HepG2 (cell line): Measurements from ENCODE around the gene USB1. TPM values are rescaled to one million over a fixed set of nuclear protein-coding genes. Genes with fewer than 3 reads are reported as not detected.

Experiments
- ARNT ChIP-seq: fragments of 450-650 bp; IDR thresholded peaks from 2 replicates; pipeline ENCODE4 v1.6.1; 2017
- CBFB ChIP-seq: sonication (generic); formaldehyde crosslinking; IDR thresholded peaks from 2 replicates; pipeline ENCODE4 v1.4.0; 2020; ENCODE audit warnings: missing genetic modification reagents
- GABPB1 ChIP-seq: IDR thresholded peaks from 2 replicates; pipeline ENCODE4 v1.6.1; 2016; ENCODE audit warnings: mild to moderate bottlenecking, missing genetic modification reagents, moderate library complexity, missing compliant biosample characterization
- HOXA9 ChIP-seq: sonication (generic); formaldehyde crosslinking; IDR thresholded peaks from 2 replicates; pipeline ENCODE4 v1.8.1; 2022; ENCODE audit warnings: missing genetic modification reagents, mild to moderate bottlenecking, moderate library complexity, borderline replicate concordance
- ISX ChIP-seq: sonication (generic); formaldehyde crosslinking; conservative IDR thresholded peaks from 2 replicates; pipeline ENCODE4 v1.5.0; 2020; ENCODE audit warnings: missing genetic modification reagents
- NRL ChIP-seq: sonication (generic); formaldehyde crosslinking; IDR thresholded peaks from 2 replicates; pipeline ENCODE4 v1.5.0; 2020; ENCODE audit warnings: missing genetic modification reagents, mild to moderate bottlenecking, moderate library complexity, borderline replicate concordance
- SIN3B ChIP-seq: fragments of 150-350 bp; IDR thresholded peaks from 2 replicates; pipeline ENCODE4 v1.6.1; 2014; ENCODE audit warnings: low read length
- SIX1 ChIP-seq: sonication (generic); formaldehyde crosslinking; IDR thresholded peaks from 2 replicates; pipeline ENCODE4 v1.4.0; 2020; ENCODE audit warnings: missing genetic modification reagents, borderline replicate concordance
- ZMYM3 ChIP-seq: sonication (generic); formaldehyde crosslinking; IDR thresholded peaks from 2 replicates; pipeline ENCODE4 v1.5.1; 2020; ENCODE audit warnings: mild to moderate bottlenecking, missing genetic modification reagents
- ZNF883 ChIP-seq: sonication (generic); formaldehyde crosslinking; IDR thresholded peaks from 2 replicates; pipeline ENCODE4 v1.5.1; 2020; ENCODE audit warnings: mild to moderate bottlenecking, missing genetic modification reagents; ENCODE audit errors: not compliant biosample characterization
- polyA plus RNA-seq, 8 experiments: library from polyadenylated mRNA; depleted of rRNA in 3 of 8; stranded (reverse) in 7 of 8; unstranded in 1 of 8; fragments of >200 nt; fragmentation: Illumina TruSeq in 4 of 8; extraction: Trizol in 4 of 8; gene quantifications; 2 replicates each; pipeline versions ENCODE4 v1.2.1 to v1.2.3, GENCODE V29; 2011 to 2016; ENCODE audit warnings: low read depth in 4 of 8, missing spikeins in 1 of 8, mixed read lengths in 1 of 8; ENCODE audit not compliant: insufficient read depth in 1 of 8
- total RNA-seq, 5 experiments: library from RNA; depleted of rRNA; stranded (reverse); fragments of >200 nt; fragmentation: Illumina TruSeq; extraction: Trizol; gene quantifications; 2 replicates each; pipeline ENCODE4 v1.2.3, GENCODE V29; 2016; ENCODE audit warnings: low read depth in 1 of 5
- TF ChIP-seq, protein P1 (sequence below): sonication (generic); formaldehyde crosslinking; IDR thresholded peaks from 2 replicates; pipeline ENCODE4 v1.4.0; 2020; ENCODE audit warnings: mild to moderate bottlenecking, missing genetic modification reagents
- TF ChIP-seq, protein P2 (sequence below), 2 experiments: fragments of 450-650 bp in 1 of 2; sonication (generic) in 1 of 2; formaldehyde crosslinking in 1 of 2; IDR thresholded peaks; 2 replicates each; pipeline versions ENCODE4 v1.6.1 to v1.8.0; 2016 to 2022; ENCODE audit warnings: antibody characterized with exemption in 1 of 2, mild to moderate bottlenecking in 1 of 2, missing genetic modification reagents in 1 of 2
- TF ChIP-seq, protein P3 (sequence below): sonication (generic); formaldehyde crosslinking; IDR thresholded peaks from 2 replicates; pipeline ENCODE4 v1.5.0; 2020; ENCODE audit warnings: mild to moderate bottlenecking, missing genetic modification reagents
- TF ChIP-seq, protein P4 (sequence below): IDR thresholded peaks from 2 replicates; pipeline ENCODE4 v1.6.1; 2016; ENCODE audit warnings: missing compliant biosample characterization, missing genetic modification reagents, borderline replicate concordance

The USB1 gene
- total and polyA plus RNA-seq, 2 of the 13 experiments (the other 11 are each of a cell fraction or from before 2014, with no cell fraction given) = 16.7 to 65.4 TPM

GRCh38 chr16:58024486-58025350, 23.5 kb downstream of the USB1 start (continued):
- TF ChIP-seq NRL (CRISPR knock-in tag) (peak; percentile 12), SIX1 (no peak), ARNT (no peak), CBFB (CRISPR knock-in tag) (peak; percentile 69), ZNF883 (CRISPR knock-in tag) (peak; percentile 58), ZMYM3 (CRISPR knock-in tag) (peak; percentile 79; the same call in 1 of the 2 replicates), ISX (no peak), HOXA9 (CRISPR knock-in tag) (no peak; the same call in 1 of the 2 replicates), SIN3B (peak; percentile 58; the same call in 1 of the 2 replicates), GABPB1 (peak; percentile 92)
- TF ChIP-seq, protein P1, sequence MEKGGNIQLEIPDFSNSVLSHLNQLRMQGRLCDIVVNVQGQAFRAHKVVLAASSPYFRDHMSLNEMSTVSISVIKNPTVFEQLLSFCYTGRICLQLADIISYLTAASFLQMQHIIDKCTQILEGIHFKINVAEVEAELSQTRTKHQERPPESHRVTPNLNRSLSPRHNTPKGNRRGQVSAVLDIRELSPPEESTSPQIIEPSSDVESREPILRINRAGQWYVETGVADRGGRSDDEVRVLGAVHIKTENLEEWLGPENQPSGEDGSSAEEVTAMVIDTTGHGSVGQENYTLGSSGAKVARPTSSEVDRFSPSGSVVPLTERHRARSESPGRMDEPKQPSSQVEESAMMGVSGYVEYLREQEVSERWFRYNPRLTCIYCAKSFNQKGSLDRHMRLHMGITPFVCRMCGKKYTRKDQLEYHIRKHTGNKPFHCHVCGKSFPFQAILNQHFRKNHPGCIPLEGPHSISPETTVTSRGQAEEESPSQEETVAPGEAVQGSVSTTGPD (CRISPR knock-in tag) = peak; percentile 73; the same call in 1 of the 2 replicates
- TF ChIP-seq, protein P2, sequence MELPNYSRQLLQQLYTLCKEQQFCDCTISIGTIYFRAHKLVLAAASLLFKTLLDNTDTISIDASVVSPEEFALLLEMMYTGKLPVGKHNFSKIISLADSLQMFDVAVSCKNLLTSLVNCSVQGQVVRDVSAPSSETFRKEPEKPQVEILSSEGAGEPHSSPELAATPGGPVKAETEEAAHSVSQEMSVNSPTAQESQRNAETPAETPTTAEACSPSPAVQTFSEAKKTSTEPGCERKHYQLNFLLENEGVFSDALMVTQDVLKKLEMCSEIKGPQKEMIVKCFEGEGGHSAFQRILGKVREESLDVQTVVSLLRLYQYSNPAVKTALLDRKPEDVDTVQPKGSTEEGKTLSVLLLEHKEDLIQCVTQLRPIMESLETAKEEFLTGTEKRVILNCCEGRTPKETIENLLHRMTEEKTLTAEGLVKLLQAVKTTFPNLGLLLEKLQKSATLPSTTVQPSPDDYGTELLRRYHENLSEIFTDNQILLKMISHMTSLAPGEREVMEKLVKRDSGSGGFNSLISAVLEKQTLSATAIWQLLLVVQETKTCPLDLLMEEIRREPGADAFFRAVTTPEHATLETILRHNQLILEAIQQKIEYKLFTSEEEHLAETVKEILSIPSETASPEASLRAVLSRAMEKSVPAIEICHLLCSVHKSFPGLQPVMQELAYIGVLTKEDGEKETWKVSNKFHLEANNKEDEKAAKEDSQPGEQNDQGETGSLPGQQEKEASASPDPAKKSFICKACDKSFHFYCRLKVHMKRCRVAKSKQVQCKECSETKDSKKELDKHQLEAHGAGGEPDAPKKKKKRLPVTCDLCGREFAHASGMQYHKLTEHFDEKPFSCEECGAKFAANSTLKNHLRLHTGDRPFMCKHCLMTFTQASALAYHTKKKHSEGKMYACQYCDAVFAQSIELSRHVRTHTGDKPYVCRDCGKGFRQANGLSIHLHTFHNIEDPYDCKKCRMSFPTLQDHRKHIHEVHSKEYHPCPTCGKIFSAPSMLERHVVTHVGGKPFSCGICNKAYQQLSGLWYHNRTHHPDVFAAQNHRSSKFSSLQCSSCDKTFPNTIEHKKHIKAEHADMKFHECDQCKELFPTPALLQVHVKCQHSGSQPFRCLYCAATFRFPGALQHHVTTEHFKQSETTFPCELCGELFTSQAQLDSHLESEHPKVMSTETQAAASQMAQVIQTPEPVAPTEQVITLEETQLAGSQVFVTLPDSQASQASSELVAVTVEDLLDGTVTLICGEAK (IDR thresholded peaks at IDR 0.05) = no peak
- TF ChIP-seq, protein P2 (CRISPR knock-in tag; IDR thresholded peaks at IDR 0.05) = 0 out of 2 replicates have a peak, but pooled peaks have one; percentile 29
- TF ChIP-seq, protein P3, sequence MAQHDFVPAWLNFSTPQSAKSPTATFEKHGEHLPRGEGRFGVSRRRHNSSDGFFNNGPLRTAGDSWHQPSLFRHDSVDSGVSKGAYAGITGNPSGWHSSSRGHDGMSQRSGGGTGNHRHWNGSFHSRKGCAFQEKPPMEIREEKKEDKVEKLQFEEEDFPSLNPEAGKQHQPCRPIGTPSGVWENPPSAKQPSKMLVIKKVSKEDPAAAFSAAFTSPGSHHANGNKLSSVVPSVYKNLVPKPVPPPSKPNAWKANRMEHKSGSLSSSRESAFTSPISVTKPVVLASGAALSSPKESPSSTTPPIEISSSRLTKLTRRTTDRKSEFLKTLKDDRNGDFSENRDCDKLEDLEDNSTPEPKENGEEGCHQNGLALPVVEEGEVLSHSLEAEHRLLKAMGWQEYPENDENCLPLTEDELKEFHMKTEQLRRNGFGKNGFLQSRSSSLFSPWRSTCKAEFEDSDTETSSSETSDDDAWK (CRISPR knock-in tag) = no peak
- TF ChIP-seq, protein P4, sequence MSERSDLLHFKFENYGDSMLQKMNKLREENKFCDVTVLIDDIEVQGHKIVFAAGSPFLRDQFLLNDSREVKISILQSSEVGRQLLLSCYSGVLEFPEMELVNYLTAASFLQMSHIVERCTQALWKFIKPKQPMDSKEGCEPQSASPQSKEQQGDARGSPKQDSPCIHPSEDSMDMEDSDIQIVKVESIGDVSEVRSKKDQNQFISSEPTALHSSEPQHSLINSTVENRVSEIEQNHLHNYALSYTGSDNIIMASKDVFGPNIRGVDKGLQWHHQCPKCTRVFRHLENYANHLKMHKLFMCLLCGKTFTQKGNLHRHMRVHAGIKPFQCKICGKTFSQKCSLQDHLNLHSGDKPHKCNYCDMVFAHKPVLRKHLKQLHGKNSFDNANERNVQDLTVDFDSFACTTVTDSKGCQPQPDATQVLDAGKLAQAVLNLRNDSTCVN = peak; percentile 80
